Measurements from ENCODE around the gene MRPL22.

GRCh38 chr5:155001523-155001922, 60.6 kb downstream of the MRPL22 start:
- TF ChIP-seq CTCF (IDR thresholded peaks at IDR 0.05; ENCODE audit: borderline replicate concordance, extremely low read depth, low read length, poor library complexity, severe bottlenecking) (no peak), EZH2 (IDR thresholded peaks at IDR 0.05; ENCODE audit: borderline replicate concordance, low read depth, low read length, severe bottlenecking) (no peak)
